Measurements from ENCODE around the gene SEPSECS.

Gene SEPSECS

DNA sequence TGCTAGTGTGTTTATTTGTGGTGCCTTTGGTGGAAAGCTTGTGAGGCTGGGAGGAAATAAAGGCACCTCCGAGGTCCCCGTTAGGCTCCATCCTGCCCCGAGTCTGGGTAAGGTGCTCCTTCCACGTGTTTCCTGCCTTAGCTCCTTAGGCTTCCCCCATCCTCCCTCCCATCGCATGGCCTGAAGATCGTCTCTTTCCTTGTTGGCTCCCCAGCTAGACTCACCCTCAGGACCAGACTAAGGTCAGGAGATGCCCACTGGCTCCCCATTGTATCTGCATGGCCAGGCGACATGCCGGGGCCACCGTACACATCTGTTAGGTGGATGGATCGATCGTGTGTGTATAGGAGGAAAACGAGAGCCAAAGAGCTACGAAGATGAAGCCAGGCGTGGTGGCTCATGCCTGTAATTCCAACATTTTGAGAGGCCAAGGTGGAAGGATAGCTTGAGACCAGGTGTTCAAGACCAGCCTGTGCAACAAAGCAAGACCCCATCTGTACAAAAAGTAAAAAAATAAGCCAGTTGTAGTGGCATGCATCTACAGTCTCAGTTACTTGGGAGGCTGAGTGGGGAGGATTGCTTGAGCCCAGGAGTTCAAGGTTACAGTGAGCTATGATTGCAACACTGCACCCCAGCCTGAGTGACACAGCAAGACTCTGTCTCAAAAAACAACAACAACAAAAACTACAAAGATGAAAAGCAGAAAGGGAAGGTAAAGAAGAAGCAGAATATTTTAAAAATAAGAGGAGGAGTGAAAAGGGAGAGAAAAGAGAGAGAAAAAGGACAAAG, 53.7 kb downstream of the SEPSECS start (continued):
- TF ChIP-seq POU6F1 (CRISPR knock-in tag; IDR thresholded peaks at IDR 0.05; ENCODE audit: borderline replicate concordance, low read depth) (no peak), ZNF565 (CRISPR knock-in tag; conservative IDR thresholded peaks at IDR 0.05; ENCODE audit: low read depth) (no peak), SNAI2 (CRISPR knock-in tag; IDR thresholded peaks at IDR 0.05) (no peak), TCF4 (CRISPR knock-in tag; IDR thresholded peaks at IDR 0.05; ENCODE audit: borderline replicate concordance) (no peak), GLIS3 (CRISPR knock-in tag; IDR thresholded peaks at IDR 0.05) (no peak), ISL1 (CRISPR knock-in tag; IDR thresholded peaks at IDR 0.05) (no peak), ZFP30 (CRISPR knock-in tag; IDR thresholded peaks at IDR 0.05) (no peak), ZC3H10 (CRISPR knock-in tag; IDR thresholded peaks at IDR 0.05) (no peak)

DNA sequence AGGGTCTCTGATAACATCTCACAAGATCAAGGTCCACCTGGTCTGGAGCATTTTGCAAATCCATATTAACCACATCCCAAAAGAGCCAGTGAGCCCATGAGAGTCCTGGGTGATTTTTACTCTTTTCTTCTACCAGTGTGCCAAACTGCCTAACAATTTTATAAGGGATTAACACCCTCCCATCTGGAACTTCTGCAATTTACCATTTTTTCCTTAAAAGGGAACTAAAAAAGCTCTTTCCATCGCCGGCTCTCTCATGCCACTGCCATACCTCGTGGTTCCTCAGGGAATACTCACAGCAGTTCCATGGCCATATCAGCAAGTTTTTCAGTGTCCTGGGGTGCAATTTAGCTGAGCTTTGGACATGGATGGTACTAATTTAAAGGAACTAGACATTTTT, 55.7 kb downstream of the SEPSECS start:
- no peak for TF ChIP-seq BACH2 (CRISPR knock-in tag; IDR thresholded peaks at IDR 0.05; ENCODE audit: borderline replicate concordance)
- TF ChIP-seq CSDC2 (CRISPR knock-in tag; IDR thresholded peaks at IDR 0.05): no peak
- no peak for TF ChIP-seq ZNF565 (CRISPR knock-in tag; conservative IDR thresholded peaks at IDR 0.05; ENCODE audit: low read depth)
- no peak for TF ChIP-seq OSR1 (CRISPR knock-in tag; IDR thresholded peaks at IDR 0.05)
- no peak for TF ChIP-seq ARNTL (CRISPR knock-in tag; IDR thresholded peaks at IDR 0.05; ENCODE audit: borderline replicate concordance, low read depth)
- no peak for ATAC-seq

DNA sequence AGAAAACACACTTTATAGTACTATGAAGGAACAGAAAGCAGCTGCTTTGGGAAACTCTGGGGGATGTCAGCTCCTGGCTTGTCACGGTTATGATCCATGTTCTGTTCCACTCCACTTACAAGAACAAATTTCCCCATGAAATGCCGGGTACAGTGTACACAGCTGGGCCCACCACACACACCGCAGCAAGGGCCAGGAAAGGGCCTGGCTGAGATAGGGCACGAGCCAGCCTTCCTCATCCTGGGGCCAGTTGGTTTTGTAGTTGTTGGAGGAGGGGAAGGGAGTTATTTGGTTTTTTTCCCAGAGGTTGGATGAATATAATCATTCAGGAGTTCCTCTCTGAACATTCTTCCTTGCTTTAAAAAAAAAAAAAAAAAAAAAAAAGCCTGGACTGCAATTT, 56.8 kb downstream of the SEPSECS start:
- ATAC-seq: no peak
- TF ChIP-seq OSR1 (CRISPR knock-in tag; IDR thresholded peaks at IDR 0.05) (no peak), ZNF565 (CRISPR knock-in tag; conservative IDR thresholded peaks at IDR 0.05; ENCODE audit: low read depth) (no peak), ZFP30 (CRISPR knock-in tag; IDR thresholded peaks at IDR 0.05) (no peak), RARB (CRISPR knock-in tag; IDR thresholded peaks at IDR 0.05) (no peak), ZNF70 (CRISPR knock-in tag; IDR thresholded peaks at IDR 0.05) (no peak), ZNF8 (CRISPR knock-in tag; IDR thresholded peaks at IDR 0.05) (no peak), CSDC2 (CRISPR knock-in tag; IDR thresholded peaks at IDR 0.05) (no peak), ESRRG (CRISPR knock-in tag; IDR thresholded peaks at IDR 0.05) (no peak), PATZ1 (CRISPR knock-in tag; IDR thresholded peaks at IDR 0.05; ENCODE audit: borderline replicate concordance) (no peak)
- TF ChIP-seq, protein P1, sequence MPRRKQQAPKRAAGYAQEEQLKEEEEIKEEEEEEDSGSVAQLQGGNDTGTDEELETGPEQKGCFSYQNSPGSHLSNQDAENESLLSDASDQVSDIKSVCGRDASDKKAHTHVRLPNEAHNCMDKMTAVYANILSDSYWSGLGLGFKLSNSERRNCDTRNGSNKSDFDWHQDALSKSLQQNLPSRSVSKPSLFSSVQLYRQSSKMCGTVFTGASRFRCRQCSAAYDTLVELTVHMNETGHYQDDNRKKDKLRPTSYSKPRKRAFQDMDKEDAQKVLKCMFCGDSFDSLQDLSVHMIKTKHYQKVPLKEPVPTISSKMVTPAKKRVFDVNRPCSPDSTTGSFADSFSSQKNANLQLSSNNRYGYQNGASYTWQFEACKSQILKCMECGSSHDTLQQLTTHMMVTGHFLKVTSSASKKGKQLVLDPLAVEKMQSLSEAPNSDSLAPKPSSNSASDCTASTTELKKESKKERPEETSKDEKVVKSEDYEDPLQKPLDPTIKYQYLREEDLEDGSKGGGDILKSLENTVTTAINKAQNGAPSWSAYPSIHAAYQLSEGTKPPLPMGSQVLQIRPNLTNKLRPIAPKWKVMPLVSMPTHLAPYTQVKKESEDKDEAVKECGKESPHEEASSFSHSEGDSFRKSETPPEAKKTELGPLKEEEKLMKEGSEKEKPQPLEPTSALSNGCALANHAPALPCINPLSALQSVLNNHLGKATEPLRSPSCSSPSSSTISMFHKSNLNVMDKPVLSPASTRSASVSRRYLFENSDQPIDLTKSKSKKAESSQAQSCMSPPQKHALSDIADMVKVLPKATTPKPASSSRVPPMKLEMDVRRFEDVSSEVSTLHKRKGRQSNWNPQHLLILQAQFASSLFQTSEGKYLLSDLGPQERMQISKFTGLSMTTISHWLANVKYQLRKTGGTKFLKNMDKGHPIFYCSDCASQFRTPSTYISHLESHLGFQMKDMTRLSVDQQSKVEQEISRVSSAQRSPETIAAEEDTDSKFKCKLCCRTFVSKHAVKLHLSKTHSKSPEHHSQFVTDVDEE (CRISPR knock-in tag; IDR thresholded peaks at IDR 0.05): no peak

- ATAC-seq: no peak
- no peak for TF ChIP-seq PPARA (CRISPR knock-in tag; IDR thresholded peaks at IDR 0.05; ENCODE audit: borderline replicate concordance)
- TF ChIP-seq SNAI2 (CRISPR knock-in tag; IDR thresholded peaks at IDR 0.05): no peak
- TF ChIP-seq ZFP30 (CRISPR knock-in tag; IDR thresholded peaks at IDR 0.05): no peak
- no peak for TF ChIP-seq CREB5 (CRISPR knock-in tag; IDR thresholded peaks at IDR 0.05; ENCODE audit: low read depth)
- TF ChIP-seq TOX (CRISPR knock-in tag; IDR thresholded peaks at IDR 0.05; ENCODE audit: borderline replicate concordance): no peak
- TF ChIP-seq POU6F1 (CRISPR knock-in tag; IDR thresholded peaks at IDR 0.05; ENCODE audit: borderline replicate concordance, low read depth): no peak
- TF ChIP-seq ZC3H10 (CRISPR knock-in tag; IDR thresholded peaks at IDR 0.05): no peak
- no peak for TF ChIP-seq CSRNP3 (CRISPR knock-in tag; IDR thresholded peaks at IDR 0.05)
- no peak for TF ChIP-seq ARNTL (CRISPR knock-in tag; IDR thresholded peaks at IDR 0.05; ENCODE audit: borderline replicate concordance, low read depth)
- no peak for TF ChIP-seq GLIS3 (CRISPR knock-in tag; IDR thresholded peaks at IDR 0.05)
- no peak for TF ChIP-seq ZNF565 (CRISPR knock-in tag; conservative IDR thresholded peaks at IDR 0.05; ENCODE audit: low read depth)
- no peak for TF ChIP-seq ZFP3 (CRISPR knock-in tag; IDR thresholded peaks at IDR 0.05)
- TF ChIP-seq OSR1 (CRISPR knock-in tag; IDR thresholded peaks at IDR 0.05): no peak
- no peak for TF ChIP-seq BACH2 (CRISPR knock-in tag; IDR thresholded peaks at IDR 0.05; ENCODE audit: borderline replicate concordance)
These were observed 58.4 kb downstream of the SEPSECS start for GRCh38 chr4:25101836-25102235.
